ENCODE data around the gene DDX19B. TPM values are rescaled to one million over a fixed set of nuclear protein-coding genes. Genes with fewer than 3 reads are reported as not detected.

Gene DDX19B
- total and polyA plus RNA-seq, 7 donors = 16.6 to 34.2 (median 23.4) TPM

DNA sequence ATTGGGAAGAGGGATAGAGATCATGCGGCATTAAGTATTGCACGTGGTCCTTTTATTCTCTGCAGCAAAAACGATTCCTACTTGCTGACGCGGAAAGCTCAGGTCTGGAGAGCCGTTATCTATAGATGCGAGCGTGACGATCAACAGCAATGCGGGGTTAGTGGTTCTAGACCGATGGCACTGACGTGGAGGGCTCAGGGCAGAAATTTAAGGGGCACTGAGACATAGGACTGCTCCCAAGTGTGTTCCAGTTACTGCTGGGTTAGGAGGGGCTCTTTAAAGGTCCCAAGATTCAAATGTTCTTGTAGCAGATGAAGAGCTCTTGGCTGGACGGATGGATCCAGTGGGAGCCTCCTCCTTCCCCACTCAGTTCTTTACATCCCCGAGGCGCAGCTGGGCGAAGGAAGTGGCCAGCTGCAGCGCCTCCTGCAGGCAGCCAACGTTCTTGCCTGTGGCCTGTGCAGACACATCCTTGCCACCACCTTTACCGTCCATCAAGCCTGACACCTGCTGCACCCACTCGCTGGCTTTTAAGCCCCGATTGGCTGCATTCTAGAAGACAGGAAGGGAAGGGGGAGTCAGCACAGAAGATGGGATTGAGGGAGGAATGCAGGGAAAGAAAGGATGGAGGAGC lies 46.5 kb upstream of the DDX19B start:
- DNase-seq = no peak
- Histone ChIP-seq H3K27me3 (no peaks in the 10 kb centered on the region), H3K27ac (peak overlapping the region in 3 of 4 donors; percentile 85 to 97 (median 90)), H3K4me3 (no peak overlapping the region), H3K9me3 (no peaks in the 10 kb centered on the region), H3K36me3 (peaks cover 36 to 59% (median 51%) of the 10 kb centered on the region in 4 donors), H3K4me1 (peaks cover 0 to 29% (median 24%) of the 10 kb centered on the region in 4 donors)
- TF ChIP-seq POLR2A (IDR thresholded peaks at IDR 0.05) (no peak), CTCF (IDR thresholded peaks at IDR 0.05) (peak in 1 of 4 experiments; percentile 27)
- intact Hi-C loops (cut with DNase I) = loop anchor here (10.0 kb wide), 1 partner anchor 88 kb away; no protein-coding TSS in a partner anchor
- 88 to 93% methylated on average over 21 of the region's 21 CpGs for WGBS, 2 donors

DNA sequence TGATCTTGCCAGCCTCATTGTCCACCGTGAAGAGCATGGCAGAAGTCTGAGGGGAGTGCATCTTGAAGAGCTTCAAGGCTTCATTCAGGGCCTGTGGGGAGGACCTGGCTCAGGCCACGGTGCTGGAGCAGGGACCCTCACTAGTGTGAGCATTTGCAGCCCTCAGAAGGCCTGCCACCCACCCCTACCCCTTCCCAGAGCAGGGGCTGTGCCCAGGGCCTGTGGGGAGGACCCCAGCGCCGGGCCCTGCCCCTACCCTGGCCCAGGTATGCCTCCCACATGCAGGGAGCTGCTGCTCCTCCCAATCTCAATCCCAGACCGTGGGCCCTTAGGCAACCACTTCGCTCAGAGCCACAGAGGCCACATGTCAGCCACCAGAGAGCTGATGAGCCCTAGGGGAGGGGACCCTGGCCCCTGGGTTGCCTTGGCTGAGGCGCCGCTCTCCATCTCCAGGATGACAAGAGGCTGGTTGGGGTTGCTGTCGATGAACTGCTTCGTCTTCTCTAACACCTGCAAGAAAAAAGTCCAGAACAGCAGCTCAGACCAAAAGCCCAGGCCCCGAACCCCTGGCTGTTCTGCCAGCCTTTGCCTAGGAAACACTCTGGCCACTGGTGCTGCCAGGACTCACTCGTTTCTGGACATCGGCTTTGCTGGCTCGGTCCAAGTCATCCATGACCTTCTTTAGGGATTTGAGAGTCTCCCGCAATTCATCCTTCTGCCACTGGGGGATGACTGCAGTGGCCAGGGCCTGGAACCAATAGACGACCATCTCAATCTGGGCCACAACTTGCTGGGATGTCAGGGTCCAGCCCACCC lies 45.5 kb upstream of the DDX19B start:
- intact Hi-C loops (cut with DNase I) = loop anchor here (10.0 kb wide), 1 partner anchor 89 kb away; no protein-coding TSS in a partner anchor

GRCh38 chr16:70254180-70254964 lies 44.6 kb upstream of the DDX19B start:
- intact Hi-C loops (cut with DNase I) = loop anchor here (10.0 kb wide), 1 partner anchor 90 kb away; no protein-coding TSS in a partner anchor
- TF ChIP-seq POLR2AphosphoS5 (IDR thresholded peaks at IDR 0.05) = no peak
- TF ChIP-seq CTCF (IDR thresholded peaks at IDR 0.05) = peak in 1 of 4 experiments; percentile 0
- no peaks in the 10 kb centered on the region for H3K27me3 ChIP-seq
- H3K4me3 ChIP-seq = no peak overlapping the region
- 96 to 97% methylated on average over 9 of the region's 9 CpGs for WGBS, 2 donors
- H3K27ac ChIP-seq = no peak overlapping the region
- H3K4me1 ChIP-seq = peaks cover 0 to 24% (median 15%) of the 10 kb centered on the region in 4 donors
- H3K9me3 ChIP-seq = no peaks in the 10 kb centered on the region
- DNase-seq = no peak
- H3K36me3 ChIP-seq = peaks cover 41 to 74% (median 70%) of the 10 kb centered on the region in 4 donors

More for the DNA sequence above, 45.5 kb upstream of the DDX19B start:
- no peak for DNase-seq
- Histone ChIP-seq H3K4me3 (no peak overlapping the region), H3K27ac (peak overlapping the region in 1 of 4 donors; percentile 0), H3K9me3 (no peaks in the 10 kb centered on the region), H3K4me1 (peaks cover 0 to 29% (median 22%) of the 10 kb centered on the region in 4 donors), H3K36me3 (peaks cover 41 to 65% (median 62%) of the 10 kb centered on the region in 4 donors), H3K27me3 (no peaks in the 10 kb centered on the region)
- TF ChIP-seq POLR2AphosphoS5 (IDR thresholded peaks at IDR 0.05) (no peak), CTCF (IDR thresholded peaks at IDR 0.05) (peak in 3 of 4 experiments; percentile 12 to 29 (median 18))
- 83 to 88% methylated on average over 16 of the region's 16 CpGs for WGBS, 2 donors

DNA sequence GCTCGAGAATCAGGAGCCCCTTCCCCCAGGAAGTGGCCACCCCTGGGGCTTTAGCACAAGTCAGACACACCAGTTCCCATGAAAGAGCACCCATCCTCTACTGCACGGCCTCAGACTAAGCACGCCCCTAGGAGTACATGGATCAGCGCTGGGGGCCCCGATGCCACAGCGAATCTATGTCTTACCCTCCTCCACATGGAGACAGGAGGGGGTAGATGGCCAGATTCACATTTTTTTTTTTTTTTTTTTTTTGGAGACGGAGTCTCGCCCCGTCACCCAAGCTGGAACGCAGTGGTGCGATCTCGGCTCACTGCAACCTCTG lies 44.1 kb upstream of the DDX19B start:
- intact Hi-C loops (cut with DNase I) = loop anchor here (10.0 kb wide), 1 partner anchor 90 kb away; no protein-coding TSS in a partner anchor
- no peak for DNase-seq
- Histone ChIP-seq H3K9me3 (no peaks in the 10 kb centered on the region), H3K27ac (no peak overlapping the region), H3K4me1 (peaks cover 0 to 18% (median 10%) of the 10 kb centered on the region in 4 donors), H3K4me3 (no peak overlapping the region), H3K27me3 (no peaks in the 10 kb centered on the region), H3K36me3 (peaks cover 43 to 80% (median 75%) of the 10 kb centered on the region in 4 donors)
- WGBS, 2 donors = 97% methylated on average over 12 of the region's 12 CpGs
- no peak for TF ChIP-seq POLR2A (IDR thresholded peaks at IDR 0.05)
- TF ChIP-seq CTCF (IDR thresholded peaks at IDR 0.05) = no peak
- TF ChIP-seq POLR2AphosphoS5 (IDR thresholded peaks at IDR 0.05) = no peak
- TF ChIP-seq EP300 (IDR thresholded peaks at IDR 0.05) = no peak

Measured in sigmoid colon (tissue), 7 donors.